Ishikawa (cell line): Measurements from ENCODE around the gene MTNR1B.

Experiments used
- CEBPB ChIP-seq: IDR thresholded peaks from 2 replicates; pipeline ENCODE4 v1.6.1; 2012
- CREB1 ChIP-seq: IDR thresholded peaks from 2 replicates; pipeline ENCODE4 v1.6.1; 2012; ENCODE audit warnings: low read depth
- EGR1 ChIP-seq: IDR thresholded peaks from 2 replicates; pipeline ENCODE4 v1.6.1; 2012
- EP300 ChIP-seq: IDR thresholded peaks from 2 replicates; pipeline ENCODE4 v1.6.1; 2012; ENCODE audit warnings: borderline replicate concordance
- RAD21 ChIP-seq: IDR thresholded peaks from 2 replicates; pipeline ENCODE4 v1.6.1; 2012; ENCODE audit warnings: low read depth
- REST ChIP-seq: IDR thresholded peaks from 2 replicates; pipeline ENCODE4 v1.6.1; 2012; ENCODE audit warnings: low read depth, mild to moderate bottlenecking
- TAF1 ChIP-seq: IDR thresholded peaks from 2 replicates; pipeline ENCODE4 v1.6.1; 2012; ENCODE audit warnings: low read depth, mild to moderate bottlenecking
- TCF12 ChIP-seq: IDR thresholded peaks from 2 replicates; pipeline ENCODE4 v1.6.1; 2012; ENCODE audit warnings: low read depth
- YY1 ChIP-seq: IDR thresholded peaks from 2 replicates; pipeline ENCODE4 v1.6.1; 2012; ENCODE audit warnings: low read depth

- no peak for TF ChIP-seq REST
- no peak for TF ChIP-seq EP300
- no peak for TF ChIP-seq TCF12
- no peak for TF ChIP-seq EGR1
- no peak for TF ChIP-seq RAD21
- no peak for TF ChIP-seq CEBPB
- no peak for TF ChIP-seq YY1
- no peak for TF ChIP-seq TAF1
- no peak for TF ChIP-seq CREB1
Observed at GRCh38 chr11:92981508-92982043, 12.1 kb downstream of the MTNR1B start.
